BJ (cell line): ENCODE results near the gene SLC43A3. TPM values are rescaled to one million over a fixed set of nuclear protein-coding genes. Genes with fewer than 3 reads are reported as not detected.

Experiments
- CTCF ChIA-PET: fragments of 350-600 bp; formaldehyde crosslinking; extraction: SDS; loops from one replicate; lab custom pipeline; 2021; ENCODE audit warnings: antibody characterized with exemption, inconsistent platforms; lab: Yijun Ruan, JAX
- POLR2A ChIA-PET: fragments of 300-600 bp; sonication (Branson Sonifier 250); formaldehyde crosslinking; extraction: SDS; loops from one replicate; lab custom pipeline; 2021; ENCODE audit warnings: antibody characterized with exemption; lab: Charles Lee
- DNase-seq: peaks from one replicate; pipeline ENCODE4 v3.0.0-alpha.2; 2011; ENCODE audit warnings: low read depth
- H3K27me3 ChIP-seq: 2 replicates; pipeline ENCODE4 v1.6.0; 2011; ENCODE audit warnings: low read length; ENCODE audit not compliant: control insufficient read depth, insufficient read depth
- H3K36me3 ChIP-seq: 2 replicates; pipeline ENCODE4 v1.5.1; 2011; ENCODE audit warnings: low read length; ENCODE audit not compliant: control insufficient read depth, insufficient read depth
- H3K4me3 ChIP-seq: 2 replicates; pipeline ENCODE4 v1.5.1; 2011; ENCODE audit warnings: low read depth, mild to moderate bottlenecking, control low read depth, low read length
- CTCF ChIP-seq: IDR thresholded peaks from 2 replicates; pipeline ENCODE4 v1.5.1; 2011; ENCODE audit warnings: low read depth, mild to moderate bottlenecking, control low read depth, inconsistent platforms, low read length, moderate library complexity; ENCODE audit not compliant: insufficient read depth
- polyA plus RNA-seq: library from polyadenylated mRNA; depleted of rRNA; stranded (reverse); fragments of >200 nt; gene quantifications from 2 replicates; pipeline ENCODE4 v1.2.3, GENCODE V29; 2011

Gene SLC43A3
- polyA plus RNA-seq, 1 experiment: 26.7 TPM

GRCh38 chr11:57474017-57474802, 47.3 kb upstream of the SLC43A3 start:
- Histone ChIP-seq H3K27me3 (peaks cover 10% of the 10 kb centered on the region), H3K36me3 (no peaks in the 10 kb centered on the region), H3K4me3 (no peak overlapping the region)
- TF ChIP-seq CTCF: no peak
- ChIA-PET POLR2A (no interaction called here), CTCF (interaction anchor here (0.6 to 5.1 kb wide), 7 partner anchors 9 to 129 kb away, joined by 3 to 68 read pairs (median 14); partner anchors contain the start of gene RTN4RL2)
- no peak for DNase-seq

GRCh38 chr11:57473285-57473841, 46.4 kb upstream of the SLC43A3 start:
- POLR2A ChIA-PET: no interaction called here
- Histone ChIP-seq H3K27me3 (peaks cover 10% of the 10 kb centered on the region), H3K4me3 (no peak overlapping the region), H3K36me3 (no peaks in the 10 kb centered on the region)
- CTCF ChIA-PET: interaction anchor here (0.6 to 5.1 kb wide), 6 partner anchors 10 to 128 kb away, joined by 3 to 68 read pairs (median 16); partner anchors contain the start of gene RTN4RL2
- DNase-seq: no peak
- no peak for TF ChIP-seq CTCF

DNA sequence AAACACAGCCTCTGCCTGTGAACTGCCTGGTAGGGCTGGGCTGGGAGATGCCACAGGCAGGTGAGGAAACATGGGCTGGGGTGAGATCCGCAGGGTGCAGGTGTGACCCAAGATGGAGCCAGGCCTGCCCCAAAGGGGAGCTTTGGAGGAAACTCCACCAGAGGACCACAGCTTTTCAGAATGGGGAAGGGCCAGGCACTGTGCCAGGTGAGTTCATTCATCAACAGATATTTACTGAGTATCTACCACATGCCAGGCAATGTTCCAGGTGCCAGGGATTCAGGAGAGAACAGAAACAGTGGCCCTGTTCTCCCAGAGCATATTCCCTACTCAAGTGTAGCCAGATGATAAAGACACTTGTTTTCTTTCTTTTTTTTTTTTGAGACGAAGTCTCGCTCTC, 44.6 kb upstream of the SLC43A3 start:
- no peak for DNase-seq
- no peak overlapping the region for H3K4me3 ChIP-seq
- H3K36me3 ChIP-seq: no peaks in the 10 kb centered on the region
- no peak for TF ChIP-seq CTCF
- POLR2A ChIA-PET: no interaction called here
- peaks cover 7% of the 10 kb centered on the region for H3K27me3 ChIP-seq
- CTCF ChIA-PET: interaction anchor here (0.6 to 5.1 kb wide), 2 partner anchors 9 to 13 kb away, joined by 3 to 68 read pairs; partner anchors contain the start of gene RTN4RL2

DNA sequence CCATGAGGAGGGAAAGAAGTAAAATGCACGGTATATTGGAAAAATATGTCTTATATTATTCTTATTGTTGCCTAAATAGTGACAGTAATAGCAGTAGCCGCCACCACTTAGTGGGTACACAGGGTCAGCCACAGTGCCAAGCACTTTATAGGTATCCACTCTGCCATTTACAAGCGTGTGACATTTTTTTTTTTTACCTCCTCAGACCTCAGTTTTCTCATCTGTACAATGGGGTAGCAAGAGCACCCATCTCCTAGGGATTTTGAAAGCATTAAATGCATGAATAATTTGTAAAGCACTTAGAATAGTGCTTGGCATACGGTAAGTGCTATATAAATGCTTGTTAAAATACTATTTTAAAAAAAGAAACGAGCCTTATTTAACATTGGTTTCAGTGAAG, 42.3 kb upstream of the SLC43A3 start:
- TF ChIP-seq CTCF: no peak
- ChIA-PET CTCF (interaction anchor here (0.6 to 2.1 kb wide), 2 partner anchors 9 to 11 kb away, joined by 3 to 12 read pairs; partner anchors contain the start of gene RTN4RL2), POLR2A (no interaction called here)
- Histone ChIP-seq H3K4me3 (no peak overlapping the region), H3K27me3 (no peaks in the 10 kb centered on the region), H3K36me3 (no peaks in the 10 kb centered on the region)
- DNase-seq: no peak

DNA sequence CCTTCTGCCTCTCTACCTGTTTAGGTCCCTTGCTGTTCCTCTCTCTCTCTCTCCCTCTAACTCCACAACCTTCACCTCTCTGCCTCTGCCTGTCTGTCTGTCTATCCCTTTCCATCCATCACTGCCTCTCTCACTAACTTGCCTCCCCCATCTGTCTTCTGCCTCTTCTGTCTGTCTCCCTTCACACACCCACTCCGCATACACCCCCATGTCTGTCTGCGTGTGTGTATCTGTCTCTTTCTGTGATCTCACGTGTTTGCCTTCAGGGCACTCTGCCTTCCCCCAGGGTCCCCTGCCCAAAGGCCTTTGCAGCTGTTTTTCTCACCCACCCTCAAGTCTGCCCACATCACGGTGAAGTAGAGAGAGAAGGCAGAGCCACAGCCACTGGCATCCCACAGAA, 41.4 kb upstream of the SLC43A3 start:
- no peaks in the 10 kb centered on the region for H3K36me3 ChIP-seq
- no peaks in the 10 kb centered on the region for H3K27me3 ChIP-seq
- H3K4me3 ChIP-seq: no peak overlapping the region
- DNase-seq: no peak
- TF ChIP-seq CTCF: no peak
- ChIA-PET CTCF (interaction anchor here (2.1 kb wide), 1 partner anchor 10 kb away, joined by 12 read pairs; no protein-coding TSS in a partner anchor), POLR2A (no interaction called here)
